ENCODE data around the gene ARL5C. TPM values are rescaled to one million over a fixed set of nuclear protein-coding genes. Genes with fewer than 3 reads are reported as not detected.

Gene ARL5C, protein sequence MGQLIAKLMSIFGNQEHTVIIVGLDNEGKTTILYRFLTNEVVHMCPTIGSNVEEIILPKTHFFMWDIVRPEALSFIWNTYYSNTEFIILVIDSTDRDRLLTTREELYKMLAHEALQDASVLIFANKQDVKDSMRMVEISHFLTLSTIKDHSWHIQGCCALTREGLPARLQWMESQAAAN
- total RNA-seq, result under 1 TPM in 1 of 2 donors, not detected in 1; 0.25 TPM

DNA sequence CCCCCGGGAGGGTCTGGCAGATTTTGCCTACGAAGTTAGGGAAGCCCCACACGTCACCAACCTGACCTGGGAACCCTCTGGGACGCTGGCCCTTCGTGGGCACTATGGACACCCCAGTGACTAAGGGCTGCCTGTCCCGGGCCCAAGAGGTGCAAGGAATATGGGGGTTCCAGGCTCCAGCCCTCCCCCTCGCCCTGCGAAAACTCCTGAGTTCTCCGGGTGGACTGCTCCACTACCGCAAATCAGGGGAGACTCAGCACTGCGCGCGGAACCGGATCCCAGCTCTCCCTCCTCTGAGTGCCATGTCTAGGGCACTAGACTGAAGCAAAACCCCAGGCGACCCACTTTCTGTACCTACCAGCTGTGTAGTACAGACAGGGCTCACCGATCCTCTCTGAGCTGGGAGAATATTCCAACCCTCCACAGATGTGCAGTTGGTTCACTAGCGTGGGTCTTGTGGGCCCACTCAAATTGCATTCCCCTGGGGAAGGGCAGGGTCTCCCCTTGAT, at the start of gene ARL5C:
Gene ARL5C (minus strand): TSS at position 321 of the 509 bp plus-strand sequence. CDS start 401 bp downstream, outside the sequence.
- Mint-ChIP-seq H3K36me3 (peaks cover 0 to 8% of the 10 kb centered on the region in 2 donors), H3K9me3 (peaks cover 0 to 4% of the 10 kb centered on the region in 2 donors), H3K27ac (peak within 1 kb of the TSS in 1 of 2 donors; percentile 82)
- no peak for ATAC-seq
- no peak for DNase-seq (ENCODE audit: low spot score in 2 of 2)

DNA sequence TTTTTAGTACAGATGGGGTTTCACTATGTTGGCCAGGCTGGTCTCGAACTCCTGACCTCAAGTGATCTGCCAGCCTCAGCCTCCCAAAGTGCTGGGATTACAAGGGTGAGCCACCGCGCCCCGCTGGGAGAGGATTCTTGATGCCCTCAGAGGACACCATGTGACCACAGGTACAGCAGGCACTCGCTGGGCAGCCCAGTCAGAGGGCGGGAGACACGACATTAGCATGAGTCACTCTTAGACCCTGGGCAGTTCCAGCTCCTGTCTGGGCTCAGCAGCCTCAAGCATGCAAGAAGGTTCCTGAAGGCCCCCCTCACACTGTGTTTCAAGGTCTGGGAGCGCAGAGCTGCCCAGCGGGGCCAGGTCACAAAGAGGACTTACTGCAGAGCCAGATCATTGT, 47.9 kb upstream of the ARL5C start:
- ATAC-seq (no peak), DNase-seq (ENCODE audit: low spot score in 2 of 2) (no peak)
- no peak overlapping the region for H3K27ac Mint-ChIP-seq
- H3K36me3 Mint-ChIP-seq, result no peaks in the 10 kb centered on the region
- H3K9me3 Mint-ChIP-seq, result no peaks in the 10 kb centered on the region

DNA sequence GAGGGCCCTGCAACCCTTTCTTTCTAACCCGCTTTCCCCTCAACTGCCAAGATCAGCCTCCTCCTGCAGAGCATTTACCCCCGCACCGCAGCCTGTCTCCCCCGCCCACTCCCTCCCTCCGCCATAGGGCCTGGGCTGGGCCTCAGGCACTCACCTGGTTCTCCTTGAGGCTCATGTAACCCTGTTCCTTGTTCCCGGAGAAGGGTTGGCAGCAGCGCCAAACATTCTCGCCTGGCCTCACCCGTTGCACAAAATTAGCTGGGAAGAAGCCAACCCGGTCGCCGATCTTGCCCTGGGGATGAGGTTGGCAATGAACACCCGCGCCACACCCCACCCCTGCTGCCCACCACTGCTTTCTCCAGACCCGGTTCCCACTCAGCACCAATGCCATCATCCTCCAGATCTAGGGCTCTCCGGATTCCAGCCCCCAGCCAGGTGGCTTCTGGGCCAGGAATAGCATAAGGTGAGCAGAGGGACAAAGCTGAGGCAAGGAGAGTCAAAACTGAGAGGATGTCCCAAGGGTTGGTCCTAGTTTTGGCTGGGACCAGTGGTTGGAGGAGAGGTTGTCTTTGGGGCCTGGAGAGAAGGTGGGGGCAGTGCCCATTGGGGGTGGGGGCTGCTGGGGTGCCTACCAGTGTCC, 47.0 kb upstream of the ARL5C start:
- Mint-ChIP-seq H3K27ac (no peak overlapping the region), H3K36me3 (no peaks in the 10 kb centered on the region), H3K9me3 (no peaks in the 10 kb centered on the region)
- DNase-seq (ENCODE audit: low spot score in 2 of 2) (no peak), ATAC-seq (no peak)

DNA sequence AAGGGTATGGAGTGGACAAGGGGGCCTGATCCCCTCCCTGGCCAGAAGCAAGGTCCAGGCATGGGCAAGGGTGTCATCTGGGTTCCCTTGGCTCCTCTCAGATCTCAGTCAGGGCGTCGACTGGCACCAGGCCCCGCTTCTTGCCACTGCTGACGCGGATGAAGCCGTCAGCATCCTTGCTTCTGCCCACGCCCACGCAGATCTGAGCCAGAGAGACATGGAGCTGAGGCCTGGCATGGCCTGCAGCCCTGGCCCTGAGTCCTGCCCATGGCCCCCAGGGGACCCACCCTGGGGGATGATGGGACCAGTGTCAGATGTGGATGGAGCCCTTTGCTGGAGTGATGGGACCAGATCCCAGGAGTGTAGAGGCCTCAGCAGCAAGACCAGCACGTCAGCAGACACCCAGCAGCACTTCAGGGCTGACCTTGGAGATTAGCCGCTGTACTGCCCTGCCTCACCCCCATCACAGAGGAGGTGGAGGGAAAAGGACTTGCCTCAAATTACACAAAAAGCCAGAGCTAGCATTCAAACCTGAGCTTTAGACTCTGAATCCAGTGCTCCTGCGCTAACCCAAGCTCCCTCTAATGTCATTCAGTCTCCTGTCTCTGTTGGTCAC, 46.3 kb upstream of the ARL5C start:
- Mint-ChIP-seq H3K36me3 (no peaks in the 10 kb centered on the region), H3K27ac (no peak overlapping the region), H3K9me3 (no peaks in the 10 kb centered on the region)
- ATAC-seq (no peak), DNase-seq (ENCODE audit: low spot score in 2 of 2) (no peak)

DNA sequence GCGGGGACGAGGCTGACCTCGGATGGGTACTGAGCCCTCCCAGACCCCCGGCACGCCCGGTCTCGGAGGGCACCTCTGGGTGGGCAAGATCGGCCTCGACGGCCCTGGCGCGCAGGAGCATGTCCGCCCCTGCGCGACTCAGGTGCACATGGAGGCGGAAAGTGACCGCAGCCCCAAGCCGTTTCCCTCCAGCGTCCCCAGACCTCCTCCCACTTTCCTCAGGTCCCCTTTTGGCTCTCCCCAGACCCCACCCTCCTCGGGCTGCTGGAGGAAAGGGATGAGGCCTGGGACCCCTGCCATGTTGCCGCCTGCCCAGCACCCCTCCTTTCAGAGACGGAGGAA, 44.1 kb upstream of the ARL5C start:
- no peaks in the 10 kb centered on the region for H3K9me3 Mint-ChIP-seq
- DNase-seq (ENCODE audit: low spot score in 2 of 2) (no peak), ATAC-seq (no peak)
- H3K36me3 Mint-ChIP-seq, result no peaks in the 10 kb centered on the region
- peak overlapping the region in 1 of 2 donors; percentile 55 for H3K27ac Mint-ChIP-seq

DNA sequence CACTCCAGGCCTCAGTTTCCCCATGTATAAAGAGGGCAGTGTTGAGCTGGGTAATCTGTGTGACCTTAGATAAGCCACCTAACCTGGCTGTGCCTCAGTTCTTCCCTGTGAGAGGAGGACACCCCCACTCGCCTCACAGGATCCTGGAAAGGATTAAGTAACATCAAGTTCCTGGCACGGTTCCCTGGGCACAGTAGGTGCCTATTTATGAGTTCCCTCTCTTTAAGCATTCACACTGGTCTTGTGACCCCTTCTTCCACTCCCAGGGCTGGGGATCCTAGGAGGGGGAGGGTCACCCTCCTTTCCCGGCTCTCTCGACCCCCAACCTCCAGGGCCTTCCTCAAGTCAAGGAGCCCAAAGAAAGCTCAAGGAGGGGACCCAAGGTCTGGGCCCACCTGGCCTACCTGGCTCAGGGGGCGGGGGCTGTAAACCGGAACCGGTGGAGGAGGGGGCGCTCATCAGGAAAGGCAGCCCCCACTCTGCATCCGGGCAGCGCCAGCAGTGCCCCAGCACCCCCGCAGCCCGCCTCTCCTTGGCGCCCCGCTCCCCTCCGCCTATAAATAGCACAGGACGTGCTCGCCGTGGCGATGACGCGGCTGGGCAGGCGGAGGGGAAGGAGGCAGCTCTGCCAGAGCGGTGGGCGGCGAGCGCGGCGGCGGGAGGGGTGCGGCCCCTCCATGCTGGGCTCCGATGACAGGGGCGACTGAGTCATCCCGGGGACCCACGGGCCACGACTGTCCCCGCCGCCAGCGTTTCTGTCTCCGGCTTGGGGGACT, 43.5 kb upstream of the ARL5C start:
- H3K36me3 Mint-ChIP-seq, result peaks cover 0 to 5% of the 10 kb centered on the region in 2 donors
- peak; percentile 72 to 78 for ATAC-seq
- H3K27ac Mint-ChIP-seq, result peak overlapping the region in 1 of 2 donors; percentile 55

DNA sequence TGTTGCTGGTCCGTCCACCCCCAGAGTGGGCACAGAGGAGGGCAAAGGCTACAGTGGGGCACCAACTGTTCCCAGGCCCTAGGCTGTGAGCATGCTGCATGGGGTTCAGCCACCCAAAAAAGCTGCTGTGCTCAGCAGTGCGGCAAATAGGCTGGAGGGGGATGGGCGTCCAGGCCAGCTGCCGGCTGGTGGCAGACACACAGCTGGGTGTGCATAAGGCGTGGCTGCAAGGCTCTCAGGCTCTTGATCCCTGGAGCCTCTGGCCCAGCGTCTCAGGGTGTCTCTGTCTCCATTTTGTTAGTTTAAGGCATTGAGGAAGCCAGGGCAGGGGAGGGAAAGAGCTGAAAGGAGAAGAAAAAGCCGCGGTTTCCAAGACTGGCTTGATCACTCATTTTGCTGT, 42.9 kb upstream of the ARL5C start:
- Mint-ChIP-seq H3K9me3 (no peaks in the 10 kb centered on the region), H3K27ac (no peak overlapping the region), H3K36me3 (peaks cover 0 to 11% of the 10 kb centered on the region in 2 donors)
- peak in 1 of 2 donors; percentile 4 for ATAC-seq
- DNase-seq (ENCODE audit: low spot score in 2 of 2), result no peak

More for the DNA sequence above, 43.5 kb upstream of the ARL5C start:
- no peaks in the 10 kb centered on the region for H3K9me3 Mint-ChIP-seq
- DNase-seq (ENCODE audit: low spot score in 2 of 2), result peak; percentile 65 to 68

DNA sequence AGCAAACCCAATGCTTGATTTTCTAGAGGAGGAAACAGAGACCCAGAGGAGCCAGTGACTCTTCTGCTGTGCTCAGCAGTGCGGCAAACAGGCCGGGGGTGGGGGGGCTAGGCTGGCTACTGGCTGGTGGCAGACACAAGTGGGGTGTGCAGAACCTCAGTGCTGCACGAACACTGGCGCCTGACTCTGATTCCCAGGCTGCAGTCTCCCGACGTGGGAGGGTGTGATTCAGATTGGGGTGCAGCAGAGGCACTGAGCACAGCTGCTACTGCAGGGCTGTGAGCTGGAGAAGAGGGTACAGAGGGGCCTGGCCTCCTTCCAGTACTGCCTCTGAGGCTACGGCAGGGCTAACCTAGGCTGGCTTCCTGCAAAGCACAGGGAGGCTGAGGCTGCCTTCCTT, 42.2 kb upstream of the ARL5C start:
- ATAC-seq (peak in 1 of 2 donors; percentile 28), DNase-seq (ENCODE audit: low spot score in 2 of 2) (no peak)
- Mint-ChIP-seq H3K9me3 (no peaks in the 10 kb centered on the region), H3K27ac (no peak overlapping the region), H3K36me3 (peaks cover 0 to 17% of the 10 kb centered on the region in 2 donors)

DNA sequence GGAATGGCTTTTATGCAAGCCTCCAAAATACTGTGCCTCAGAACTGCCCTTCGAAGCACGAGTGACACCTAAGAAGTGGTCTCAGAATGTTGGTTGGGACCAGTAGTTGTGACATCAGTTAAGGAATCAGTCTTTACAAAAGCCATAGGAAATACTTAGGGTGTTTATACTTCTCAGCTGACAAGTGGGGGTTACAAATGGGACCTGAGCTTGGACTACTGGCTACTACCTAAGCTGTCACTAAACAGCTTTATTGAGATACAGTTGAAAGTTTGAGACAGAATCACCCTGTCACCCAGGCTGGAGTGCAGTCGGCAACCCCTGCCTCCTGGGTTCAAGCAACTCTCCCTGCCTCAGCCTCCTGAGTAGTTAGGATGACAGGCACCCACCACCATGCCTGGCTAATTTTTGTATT, 39.2 kb upstream of the ARL5C start:
- ATAC-seq, result no peak
- no peak overlapping the region for H3K27ac Mint-ChIP-seq

DNA sequence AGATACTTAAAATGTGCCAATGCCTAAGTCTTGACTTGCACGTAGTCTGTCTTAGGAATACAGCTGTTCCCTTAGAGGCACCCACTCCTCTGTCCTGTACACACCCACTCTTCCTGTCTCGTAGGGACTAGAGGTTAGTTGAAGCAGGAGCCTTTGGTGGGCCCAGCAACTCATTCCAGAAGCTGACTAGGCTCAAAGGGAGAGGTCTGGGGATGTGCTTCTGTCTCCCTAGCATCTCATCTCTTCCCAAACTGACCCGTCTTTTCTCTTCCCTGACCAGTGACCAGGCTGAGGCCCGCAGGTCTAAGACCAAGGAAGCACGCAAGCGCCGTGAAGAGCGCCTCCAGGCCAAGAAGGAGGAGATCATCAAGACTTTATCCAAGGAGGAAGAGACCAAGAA, 38.3 kb upstream of the ARL5C start:
- no peak for ATAC-seq
- H3K36me3 Mint-ChIP-seq, result peaks cover 34 to 54% of the 10 kb centered on the region in 2 donors
- H3K27ac Mint-ChIP-seq, result peak overlapping the region in 1 of 2 donors; percentile 12

More for the DNA sequence above, 39.2 kb upstream of the ARL5C start:
- Mint-ChIP-seq H3K36me3 (peaks cover 27 to 47% of the 10 kb centered on the region in 2 donors), H3K9me3 (no peaks in the 10 kb centered on the region)
- no peak for DNase-seq (ENCODE audit: low spot score in 2 of 2)

DNA sequence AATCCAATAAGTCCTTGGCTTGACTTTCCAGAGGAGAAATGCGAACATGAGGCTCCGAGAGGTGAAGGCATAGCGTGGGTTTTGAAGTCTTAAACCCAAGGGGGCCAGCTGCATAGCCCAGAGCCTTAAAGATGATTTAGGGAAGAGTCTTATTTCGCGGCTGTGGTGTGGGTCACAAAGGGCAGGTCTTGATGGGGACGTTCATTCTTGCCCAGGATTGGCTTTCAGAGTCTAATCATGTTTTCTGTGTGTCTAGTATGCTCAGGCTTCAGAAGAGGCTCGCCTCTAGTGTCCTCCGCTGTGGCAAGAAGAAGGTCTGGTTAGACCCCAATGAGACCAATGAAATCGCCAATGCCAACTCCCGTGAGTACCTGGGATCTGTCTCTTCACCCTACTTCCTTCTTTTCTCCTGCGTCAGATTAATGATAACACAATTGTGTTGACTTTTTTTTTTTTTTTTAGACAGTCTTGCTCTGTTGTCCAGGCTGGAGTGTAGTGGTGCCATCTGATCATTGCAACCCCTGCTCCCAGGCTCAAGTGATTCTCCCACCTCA, 35.1 kb upstream of the ARL5C start:
- H3K9me3 Mint-ChIP-seq, result no peaks in the 10 kb centered on the region
- H3K36me3 Mint-ChIP-seq, result peaks cover 34 to 54% of the 10 kb centered on the region in 2 donors
- H3K27ac Mint-ChIP-seq, result peak overlapping the region; percentile 99 to 100
- ATAC-seq, result no peak
- DNase-seq (ENCODE audit: low spot score in 2 of 2), result no peak

More for the DNA sequence above, 38.3 kb upstream of the ARL5C start:
- no peaks in the 10 kb centered on the region for H3K9me3 Mint-ChIP-seq
- DNase-seq (ENCODE audit: low spot score in 2 of 2), result no peak

DNA sequence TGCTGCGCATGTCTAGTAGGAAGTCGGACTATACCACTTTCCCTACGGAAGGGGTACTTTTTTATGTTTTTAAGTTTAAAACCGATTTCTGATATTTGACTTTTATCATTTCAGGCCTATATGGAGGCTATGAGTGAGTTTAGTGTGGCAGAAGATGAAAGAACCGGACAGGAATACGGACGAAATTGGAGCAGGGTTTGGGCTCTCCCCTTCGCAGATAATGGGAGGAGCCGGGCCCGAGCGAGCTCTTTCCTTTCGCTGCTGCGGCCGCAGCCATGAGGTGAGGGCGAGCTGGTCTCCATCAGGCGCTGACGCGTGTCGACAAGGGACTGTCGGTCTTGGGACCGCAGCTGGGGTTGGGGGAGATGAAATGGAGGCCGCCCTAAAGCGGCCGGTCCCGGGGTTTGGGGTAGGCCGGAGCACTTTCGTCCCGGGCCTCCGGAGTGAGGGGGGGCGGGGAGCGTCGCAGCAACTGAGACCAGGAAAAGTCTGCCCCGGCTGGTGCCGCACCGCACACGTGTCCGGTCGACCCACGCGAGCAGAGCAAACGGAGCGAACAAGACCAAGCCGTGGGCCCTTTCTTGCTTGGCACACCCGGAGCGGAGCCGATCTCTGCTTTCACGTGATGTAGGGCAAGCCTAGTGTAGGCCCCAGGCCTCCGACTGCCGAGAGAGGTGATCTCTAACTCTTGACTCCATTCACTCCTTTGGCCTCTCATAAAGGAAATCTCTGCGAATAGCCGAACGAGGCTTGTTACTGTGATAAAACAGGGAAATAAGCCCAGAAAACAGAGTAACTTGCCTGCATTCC, 34.3 kb upstream of the ARL5C start, which contains the start of gene RPL19:
Gene RPL19 (plus strand): TSS at position 214 of the 810 bp plus-strand sequence. CDS start 62 bp downstream, at position 276.
- peak; percentile 80 to 87 for DNase-seq (ENCODE audit: low spot score in 2 of 2)
- Mint-ChIP-seq H3K36me3 (peaks cover 34 to 54% of the 10 kb centered on the region in 2 donors), H3K9me3 (no peaks in the 10 kb centered on the region), H3K27ac (peak within 1 kb of the TSS; percentile 99 to 100)
- peak; percentile 63 to 77 for ATAC-seq

DNA sequence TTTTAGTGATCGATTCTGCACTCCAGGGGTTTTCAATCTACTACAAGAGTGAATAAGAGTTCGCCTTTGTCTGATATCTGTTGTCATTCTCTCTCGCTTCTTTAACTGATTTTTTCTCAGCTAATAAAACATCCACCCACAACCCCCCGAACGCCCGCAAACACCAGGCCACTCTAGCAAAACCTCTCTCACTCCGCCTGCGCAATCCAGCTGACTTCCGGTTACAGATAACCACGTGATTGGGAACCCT, 33.8 kb upstream of the ARL5C start:
- peak; percentile 76 to 88 for DNase-seq (ENCODE audit: low spot score in 2 of 2)
- ATAC-seq, result peak; percentile 69 to 70
- Mint-ChIP-seq H3K27ac (peak overlapping the region; percentile 99 to 100), H3K36me3 (peaks cover 34 to 51% of the 10 kb centered on the region in 2 donors), H3K9me3 (no peaks in the 10 kb centered on the region)

DNA sequence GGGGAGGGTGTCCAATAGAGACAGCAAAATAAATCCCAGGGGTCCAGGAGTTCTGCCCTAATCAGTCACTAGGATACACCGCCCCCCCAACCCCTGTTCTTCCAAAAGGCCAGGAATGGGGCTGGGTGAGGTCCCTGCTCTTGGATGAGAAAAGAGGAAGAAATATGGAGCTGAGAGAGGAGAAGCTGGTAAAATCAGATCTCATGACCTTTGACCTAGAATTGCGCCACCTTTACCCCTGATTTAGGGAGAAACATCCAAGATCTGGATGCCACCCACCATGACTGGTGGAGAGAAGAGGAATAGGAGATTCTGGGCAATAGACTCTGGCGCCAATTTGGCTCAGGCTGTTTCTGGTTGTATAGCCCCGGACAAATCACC, 32.2 kb upstream of the ARL5C start:
- H3K36me3 Mint-ChIP-seq, result peaks cover 34 to 37% of the 10 kb centered on the region in 2 donors
- peak overlapping the region; percentile 86 to 99 for H3K27ac Mint-ChIP-seq
- no peaks in the 10 kb centered on the region for H3K9me3 Mint-ChIP-seq
- ATAC-seq (no peak), DNase-seq (ENCODE audit: low spot score in 2 of 2) (no peak)

DNA sequence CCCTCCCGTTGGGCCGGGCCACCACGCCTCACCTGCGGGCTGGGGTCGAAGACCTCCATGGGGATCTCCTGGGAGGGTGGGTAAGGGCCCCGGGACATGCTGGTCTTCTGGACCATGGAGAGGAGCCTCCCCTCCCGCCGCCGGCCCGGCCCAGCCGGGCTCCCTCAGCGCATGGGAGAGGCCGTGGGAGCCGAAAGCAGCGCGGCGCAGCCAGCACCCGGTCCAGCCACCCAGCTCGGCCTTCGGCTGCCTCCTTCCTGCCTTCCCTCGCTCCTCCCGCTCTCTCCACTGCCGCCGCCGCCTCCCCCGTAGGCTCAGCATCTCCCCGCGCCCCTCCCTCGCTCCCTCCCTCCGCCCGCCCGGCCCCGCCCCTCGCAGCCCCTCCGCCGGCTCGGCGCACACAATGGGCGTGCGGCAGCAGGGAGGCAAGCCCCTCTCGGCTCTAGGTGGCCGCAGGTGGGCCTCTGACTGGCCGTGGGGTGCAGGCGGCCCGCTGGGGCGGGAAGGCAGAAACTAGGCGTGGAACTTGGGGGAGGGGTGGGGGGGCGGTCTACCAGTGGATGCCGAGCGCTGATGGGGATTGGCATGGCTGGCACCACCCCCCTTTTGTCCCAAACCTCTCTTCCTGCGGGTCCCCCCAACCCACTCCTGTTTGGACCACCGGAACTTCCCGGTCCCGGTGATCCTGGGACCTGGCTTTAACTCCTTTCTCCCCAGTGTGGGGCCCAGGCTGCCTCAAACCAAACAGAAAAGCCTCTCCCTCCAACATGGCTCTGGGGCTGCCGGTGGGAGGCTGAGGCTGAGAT, 31.6 kb upstream of the ARL5C start, which contains the start of gene CACNB1:
Gene CACNB1 (minus strand): TSS at position 290 of the 806 bp plus-strand sequence. CDS start 174 bp downstream, at position 116.
- Mint-ChIP-seq H3K9me3 (no peaks in the 10 kb centered on the region), H3K36me3 (peaks cover 30 to 31% of the 10 kb centered on the region in 2 donors), H3K27ac (peak within 1 kb of the TSS; percentile 86 to 99)
- peak; percentile 70 to 80 for ATAC-seq
- DNase-seq (ENCODE audit: low spot score in 2 of 2), result peak; percentile 71 to 73
